ENCODE measurements around the gene SLC26A11.

GRCh38 chr17:80218391-80218790 is 1.8 kb upstream of the SLC26A11 start:
- TF ChIP-seq CTCF (IDR thresholded peaks at IDR 0.05), result no peak
- no peak for TF ChIP-seq POLR2A (IDR thresholded peaks at IDR 0.05)
- no peak for TF ChIP-seq EP300 (IDR thresholded peaks at IDR 0.05; ENCODE audit: low read depth)
- TF ChIP-seq POLR2AphosphoS5 (IDR thresholded peaks at IDR 0.05), result no peak

Measured in transverse colon (tissue), 4 donors.